ENCODE results near the gene LATS2.

GRCh38 chr13:20964904-20965303, 96.5 kb downstream of the LATS2 start:
- TF ChIP-seq CTCF (IDR thresholded peaks at IDR 0.05) (no peak), POLR2A (IDR thresholded peaks at IDR 0.05) (no peak)

Measured in testis (tissue), 2 donors.